ENCODE results near the gene OR6C74.

Gene OR6C74

DNA sequence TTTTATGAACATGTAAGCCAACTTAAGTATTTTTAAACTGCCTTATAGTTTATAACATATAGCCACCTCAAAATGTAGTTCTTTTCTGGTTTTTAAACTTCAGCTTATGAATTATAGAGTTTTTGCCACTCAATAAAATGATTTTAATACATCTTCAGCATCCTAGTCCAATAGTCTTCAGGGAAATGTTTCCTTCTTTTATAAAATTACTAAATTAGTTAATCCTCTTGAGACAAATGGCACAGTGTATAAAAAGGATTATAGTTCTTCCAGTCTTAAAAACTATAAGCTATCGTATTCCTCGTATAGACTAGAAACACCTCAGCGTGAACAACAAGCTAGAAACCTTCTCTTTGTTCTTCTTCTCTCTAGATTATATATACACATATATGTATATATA lies at the start of gene OR6C74:
Gene OR6C74, plus strand, starts transcription at position 301 of the 400 bp plus-strand sequence. CDS start 2,679 bp downstream, outside the sequence.
- no peaks in the 10 kb centered on the region for H3K4me1 ChIP-seq (ENCODE audit: control insufficient read depth, low read length)
- peaks cover 11% of the 10 kb centered on the region for H3K27me3 ChIP-seq (ENCODE audit: control insufficient read depth, low read length)
- H3K79me2 ChIP-seq (ENCODE audit: control insufficient read depth, low read length) = no peaks in the 10 kb centered on the region
- H3K9me3 ChIP-seq (ENCODE audit: control insufficient read depth, insufficient read depth, low read length) = no peaks in the 10 kb centered on the region
- H3K4me2 ChIP-seq (ENCODE audit: low read length) = no peak within 1 kb of the TSS
- no peaks in the 10 kb centered on the region for H3K9me2 ChIP-seq (replicated peaks; ENCODE audit: control insufficient read depth, low read length)
- TF ChIP-seq, protein P1, sequence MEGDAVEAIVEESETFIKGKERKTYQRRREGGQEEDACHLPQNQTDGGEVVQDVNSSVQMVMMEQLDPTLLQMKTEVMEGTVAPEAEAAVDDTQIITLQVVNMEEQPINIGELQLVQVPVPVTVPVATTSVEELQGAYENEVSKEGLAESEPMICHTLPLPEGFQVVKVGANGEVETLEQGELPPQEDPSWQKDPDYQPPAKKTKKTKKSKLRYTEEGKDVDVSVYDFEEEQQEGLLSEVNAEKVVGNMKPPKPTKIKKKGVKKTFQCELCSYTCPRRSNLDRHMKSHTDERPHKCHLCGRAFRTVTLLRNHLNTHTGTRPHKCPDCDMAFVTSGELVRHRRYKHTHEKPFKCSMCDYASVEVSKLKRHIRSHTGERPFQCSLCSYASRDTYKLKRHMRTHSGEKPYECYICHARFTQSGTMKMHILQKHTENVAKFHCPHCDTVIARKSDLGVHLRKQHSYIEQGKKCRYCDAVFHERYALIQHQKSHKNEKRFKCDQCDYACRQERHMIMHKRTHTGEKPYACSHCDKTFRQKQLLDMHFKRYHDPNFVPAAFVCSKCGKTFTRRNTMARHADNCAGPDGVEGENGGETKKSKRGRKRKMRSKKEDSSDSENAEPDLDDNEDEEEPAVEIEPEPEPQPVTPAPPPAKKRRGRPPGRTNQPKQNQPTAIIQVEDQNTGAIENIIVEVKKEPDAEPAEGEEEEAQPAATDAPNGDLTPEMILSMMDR (IDR thresholded peaks at IDR 0.05; ENCODE audit: low read depth, low read length, poor library complexity, severe bottlenecking) = no peak
- TF ChIP-seq EZH2phosphoT487 (IDR thresholded peaks at IDR 0.05; ENCODE audit: borderline replicate concordance, low read length) = no peak
- no peak within 1 kb of the TSS for H3K27ac ChIP-seq (ENCODE audit: low read depth, low read length)
- no peaks in the 10 kb centered on the region for H4K20me1 ChIP-seq (ENCODE audit: control insufficient read depth, insufficient read depth, low read depth, low read length)
- no peak within 1 kb of the TSS for H3K4me3 ChIP-seq (ENCODE audit: low read length)
- no peaks in the 10 kb centered on the region for H3K36me3 ChIP-seq (ENCODE audit: control insufficient read depth, low read length)
- H3F3A ChIP-seq (ENCODE audit: control insufficient read depth, insufficient read depth) = no peaks in the 10 kb centered on the region

DNA sequence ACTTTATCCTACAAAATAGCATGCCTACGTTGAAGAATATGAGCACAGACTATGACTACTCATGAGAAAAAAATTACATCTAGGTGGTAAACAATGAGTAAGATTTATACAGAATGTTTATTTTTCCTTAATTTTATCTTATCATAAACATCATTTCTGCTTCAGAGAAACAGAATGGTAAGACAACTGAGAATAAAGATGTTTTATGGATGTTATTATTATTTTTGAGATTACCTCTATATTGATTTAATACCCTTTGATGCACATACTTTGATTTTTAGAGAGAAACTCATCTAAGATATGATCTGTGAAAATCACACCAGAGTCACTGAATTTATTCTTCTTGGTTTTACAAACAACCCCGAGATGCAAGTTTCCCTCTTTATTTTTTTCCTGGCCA lies 23.7 kb upstream of the OR6C74 start, which contains the start of gene OR10A7:
Gene OR10A7, plus strand, starts transcription at position 301 of the 400 bp plus-strand sequence. Its CDS starts 0 bp downstream, at position 301.
- H3K79me2 ChIP-seq (ENCODE audit: control insufficient read depth, low read length) = no peaks in the 10 kb centered on the region
- H3K9me2 ChIP-seq (replicated peaks; ENCODE audit: control insufficient read depth, low read length) = no peaks in the 10 kb centered on the region
- no peak for TF ChIP-seq EZH2phosphoT487 (IDR thresholded peaks at IDR 0.05; ENCODE audit: borderline replicate concordance, low read length)
- TF ChIP-seq, protein P1 (IDR thresholded peaks at IDR 0.05; ENCODE audit: low read depth, low read length, poor library complexity, severe bottlenecking) = no peak
- H4K20me1 ChIP-seq (ENCODE audit: control insufficient read depth, insufficient read depth, low read depth, low read length) = no peaks in the 10 kb centered on the region
- no peaks in the 10 kb centered on the region for H3K9me3 ChIP-seq (ENCODE audit: control insufficient read depth, insufficient read depth, low read length)
- H3F3A ChIP-seq (ENCODE audit: control insufficient read depth, insufficient read depth) = no peaks in the 10 kb centered on the region
- H3K36me3 ChIP-seq (ENCODE audit: control insufficient read depth, low read length) = no peaks in the 10 kb centered on the region
- no peaks in the 10 kb centered on the region for H3K4me1 ChIP-seq (ENCODE audit: control insufficient read depth, low read length)
- no peak within 1 kb of the TSS for H3K27ac ChIP-seq (ENCODE audit: low read depth, low read length)
- no peaks in the 10 kb centered on the region for H3K27me3 ChIP-seq (ENCODE audit: control insufficient read depth, low read length)
- H3K4me3 ChIP-seq (ENCODE audit: low read length) = no peak within 1 kb of the TSS
- H3K4me2 ChIP-seq (ENCODE audit: low read length) = no peak within 1 kb of the TSS

GRCh38 chr12:55226523-55226922 lies 17.9 kb upstream of the OR6C74 start:
- no peaks in the 10 kb centered on the region for H4K20me1 ChIP-seq (ENCODE audit: control insufficient read depth, insufficient read depth, low read depth, low read length)
- H3K4me2 ChIP-seq (ENCODE audit: low read length) = no peak overlapping the region
- no peaks in the 10 kb centered on the region for H3K9me3 ChIP-seq (ENCODE audit: control insufficient read depth, insufficient read depth, low read length)
- no peak overlapping the region for H3K4me3 ChIP-seq (ENCODE audit: low read length)
- H3K4me1 ChIP-seq (ENCODE audit: control insufficient read depth, low read length) = no peaks in the 10 kb centered on the region
- no peak for TF ChIP-seq EZH2phosphoT487 (IDR thresholded peaks at IDR 0.05; ENCODE audit: borderline replicate concordance, low read length)
- TF ChIP-seq, protein P1 (IDR thresholded peaks at IDR 0.05; ENCODE audit: low read depth, low read length, poor library complexity, severe bottlenecking) = no peak
- H3K27ac ChIP-seq (ENCODE audit: low read depth, low read length) = no peak overlapping the region
- no peaks in the 10 kb centered on the region for H3K36me3 ChIP-seq (ENCODE audit: control insufficient read depth, low read length)
- H3K9me2 ChIP-seq (replicated peaks; ENCODE audit: control insufficient read depth, low read length) = no peaks in the 10 kb centered on the region
- H3K27me3 ChIP-seq (ENCODE audit: control insufficient read depth, low read length) = no peaks in the 10 kb centered on the region
- no peaks in the 10 kb centered on the region for H3F3A ChIP-seq (ENCODE audit: control insufficient read depth, insufficient read depth)
- H3K79me2 ChIP-seq (ENCODE audit: control insufficient read depth, low read length) = no peaks in the 10 kb centered on the region
